GM12878 (cell line): ENCODE data around the gene PCED1A. TPM values are rescaled to one million over a fixed set of nuclear protein-coding genes. Genes with fewer than 3 reads are reported as not detected.

Source experiments
- ATAC-seq: fragments of 200-7000 bp; cut with Tn5 transposase; 3 replicates; pipeline ENCODE4 v1.9.1; 2020; ENCODE audit warnings: mild to moderate bottlenecking, moderate library complexity
- BruUV-seq: library from RNA; stranded (reverse); fragments of 400-500 nt; replicated peaks from 2 replicates; lab custom pipeline; 2021; lab: Mats Ljungman, UMichigan
- CTCF ChIA-PET: fragments of 300-600 bp; sonication (Branson Sonifier 250); formaldehyde crosslinking; extraction: SDS; loops from one replicate; lab custom pipeline; 2021; ENCODE audit warnings: inconsistent platforms; lab: Yijun Ruan, JAX
- POLR2A ChIA-PET: fragments of 350-600 bp; formaldehyde crosslinking; extraction: SDS; loops from one replicate; lab custom pipeline; 2021; ENCODE audit warnings: inconsistent platforms; lab: Charles Lee
- RAD21 ChIA-PET: fragments of 300-600 bp; sonication (Branson Sonifier 250); formaldehyde crosslinking; loops from one replicate; lab custom pipeline; 2023; ENCODE audit warnings: antibody characterized with exemption; ENCODE audit not compliant: unreplicated experiment; lab: Charles Lee
- SMC1A ChIA-PET: fragments of 300-600 bp; sonication (Branson Sonifier 250); formaldehyde crosslinking; loops from one replicate; lab custom pipeline; 2023; ENCODE audit not compliant: unreplicated experiment, uncharacterized antibody; lab: Charles Lee
- DNase-seq: peaks from one replicate; pipeline ENCODE4 v3.0.0-alpha.2; 2011; ENCODE audit warnings: low read depth, low spot score
- FAIRE-seq: peaks from 3 replicates; lab custom pipeline; 2011; peaks lifted over from hg19 to GRCh38; lab: Jason Lieb, UNC
- H2AFZ ChIP-seq: 2 replicates; pipeline ENCODE4 v1.6.0; 2011; ENCODE audit warnings: low read depth, low read length, control low read depth; ENCODE audit not compliant: control insufficient read depth
- H3K27ac ChIP-seq: 2 replicates; pipeline ENCODE4 v1.5.1; 2011; ENCODE audit warnings: control low read depth; ENCODE audit not compliant: control insufficient read depth, insufficient read depth
- H3K27me3 ChIP-seq, 2 experiments: replicated peaks in 1 of 2; 2 replicates each; pipeline versions ENCODE4 v1.6.0 to v1.6.1; 2011; ENCODE audit warnings: low read length in 1 of 2; ENCODE audit not compliant: control insufficient read depth in 2 of 2, insufficient read depth in 2 of 2
- H3K36me3 ChIP-seq, 2 experiments: 2 replicates each; pipeline ENCODE4 v1.5.1; 2011; ENCODE audit warnings: low read length in 1 of 2; ENCODE audit not compliant: control insufficient read depth in 2 of 2, insufficient read depth in 2 of 2
- H3K4me1 ChIP-seq: 2 replicates; pipeline ENCODE4 v1.6.1; 2011; ENCODE audit warnings: mild to moderate bottlenecking, low read length, moderate library complexity, mixed read lengths; ENCODE audit not compliant: control insufficient read depth, insufficient read depth
- H3K4me2 ChIP-seq: 2 replicates; pipeline ENCODE4 v1.6.0; 2011; ENCODE audit warnings: control low read depth; ENCODE audit not compliant: control insufficient read depth, insufficient read depth
- H3K4me3 ChIP-seq: fragments of 200-600 bp; sonication (generic); 2 replicates; pipeline ENCODE4 v1.5.1; 2016
- H3K79me2 ChIP-seq: 2 replicates; pipeline ENCODE4 v1.6.0; 2011; ENCODE audit warnings: low read length; ENCODE audit not compliant: control insufficient read depth, insufficient read depth
- H3K9ac ChIP-seq: 2 replicates; pipeline ENCODE4 v1.8.0; 2011; ENCODE audit warnings: low read length, control low read depth, mixed read lengths; ENCODE audit not compliant: control insufficient read depth, insufficient read depth
- H3K9me3 ChIP-seq: replicated peaks from 3 replicates; pipeline ENCODE4 v1.5.1; 2011; ENCODE audit warnings: mild to moderate bottlenecking, low read length; ENCODE audit not compliant: control insufficient read depth, insufficient read depth
- H4K20me1 ChIP-seq: 2 replicates; pipeline ENCODE4 v1.6.0; 2011; ENCODE audit not compliant: control insufficient read depth, insufficient read depth
- ATF2 ChIP-seq: IDR thresholded peaks from 2 replicates; pipeline ENCODE4 v1.6.1; 2012; ENCODE audit warnings: low read length, inconsistent platforms
- CEBPZ ChIP-seq: fragments of 150-350 bp; IDR thresholded peaks from 2 replicates; pipeline ENCODE4 v1.6.1; 2016; ENCODE audit warnings: low read depth, low read length
- ELK1 ChIP-seq: IDR thresholded peaks from 2 replicates; pipeline ENCODE4 v1.6.1; 2012; ENCODE audit warnings: low read depth, low read length, improper control_type of control experiment
- EZH2 ChIP-seq: IDR thresholded peaks from 2 replicates; pipeline ENCODE4 v1.6.1; 2012; ENCODE audit warnings: low read depth, mild to moderate bottlenecking, control low read depth, inconsistent platforms, low read length, borderline replicate concordance; ENCODE audit not compliant: control insufficient read depth
- HDAC6 ChIP-seq: fragments of 200-600 bp; sonication (generic); IDR thresholded peaks from one replicate; pipeline ENCODE4 v1.8.0; 2017; ENCODE audit warnings: antibody characterized with exemption; ENCODE audit not compliant: unreplicated experiment
- HSF1 ChIP-seq: fragments of 150-350 bp; IDR thresholded peaks from 2 replicates; pipeline ENCODE4 v1.6.1; 2014; ENCODE audit warnings: mild to moderate bottlenecking, low read depth, low read length
- MEF2B ChIP-seq: fragments of 450-650 bp; IDR thresholded peaks from 2 replicates; pipeline ENCODE4 v1.6.1; 2018; ENCODE audit warnings: mild to moderate bottlenecking, moderate library complexity; ENCODE audit not compliant: partially characterized antibody, poor library complexity, severe bottlenecking
- MLLT1 ChIP-seq: fragments of 450-650 bp; IDR thresholded peaks from 2 replicates; pipeline ENCODE4 v1.6.1; 2016; ENCODE audit warnings: mild to moderate bottlenecking
- PAX5 ChIP-seq: IDR thresholded peaks from 2 replicates; pipeline ENCODE4 v1.6.1; 2011; ENCODE audit warnings: low read depth, low read length, borderline replicate concordance
- PKNOX1 ChIP-seq: fragments of 450-650 bp; IDR thresholded peaks from 2 replicates; pipeline ENCODE4 v1.6.1; 2016; ENCODE audit warnings: mild to moderate bottlenecking
- WGBS: methylation state at CpG from one replicate; pipeline ENCODE4 v1.1.6; 2016; ENCODE audit warnings: low lambda C conversion rate; ENCODE audit not compliant: insufficient replicate concordance, insufficient coverage; ENCODE audit errors: missing lambda C conversion rate; 5-methylcytosine and 5-hydroxymethylcytosine counted together
- in situ Hi-C: fragments of 300-500 bp; cut with MboI; formaldehyde crosslinking; loops from 9 replicates; pipeline ENCODE4 v1.14.3; 2018; ENCODE audit warnings: mixed read lengths
- intact Hi-C: fragments of 100-400 bp; cut with micrococcal nuclease; formaldehyde crosslinking; loops from one replicate; pipeline ENCODE4 v1.14.2; 2022; ENCODE audit not compliant: unreplicated experiment
- polyA plus RNA-seq, 11 experiments: library from polyadenylated mRNA; depleted of rRNA in 4 of 11; unstranded in 6 of 11; stranded (reverse) in 5 of 11; fragments of >200 nt; fragmentation: Nextera tagmentation in 4 of 11; fragmentation: Illumina TruSeq in 1 of 11; extraction: Ambion mirVana in 4 of 11; extraction: Trizol in 1 of 11; gene quantifications; 1 replicate in 1 of 11; 2 replicates in 10 of 11; pipeline versions ENCODE4 v1.2.1 to v1.2.3, GENCODE V29; 2011 to 2016; ENCODE audit warnings: inconsistent platforms in 2 of 11, missing spikeins in 2 of 11, low read depth in 1 of 11
- total RNA-seq, 4 experiments: library from RNA; depleted of rRNA in 3 of 4; stranded (reverse); fragments of >200 nt in 3 of 4; fragmentation: Illumina TruSeq in 1 of 4; extraction: Trizol in 1 of 4; gene quantifications; 2 replicates each; pipeline versions ENCODE4 v1.2.1 to v1.2.3, GENCODE V29; 2013 to 2021

Gene PCED1A
- total and polyA plus RNA-seq, 10 of the 15 experiments (the other 5 are each of a cell fraction or from before 2014, with no cell fraction given), result 4.5 to 30.9 (median 12.0) TPM

GRCh38 chr20:2826655-2827054 is 13.8 kb downstream of the PCED1A start (continued):
- TF ChIP-seq CEBPZ, result no peak

- Histone ChIP-seq H3K4me2 (no peak overlapping the region), H3K79me2 (no peaks in the 10 kb centered on the region), H3K27ac (no peak overlapping the region), H4K20me1 (no peaks in the 10 kb centered on the region), H3K4me3 (no peak overlapping the region), H3K9ac (no peak overlapping the region), H3K36me3 (no peaks in the 10 kb centered on the region), H3K27me3 (no peaks in the 10 kb centered on the region), H3K4me1 (no peaks in the 10 kb centered on the region; the same call in 1 of the 2 replicates), H2AFZ (no peak overlapping the region), H3K9me3 (no peaks in the 10 kb centered on the region)
- SMC1A ChIA-PET, result no interaction called here
- RAD21 ChIA-PET, result no interaction called here
- CTCF ChIA-PET, result no interaction called here
- no peak for DNase-seq
- in situ Hi-C loops (no loop called here), intact Hi-C loops (no loop called here)
- no peak for FAIRE-seq
- ATAC-seq, result no peak
- WGBS, result 63% methylated on average over 2 of the region's 2 CpGs
- BruUV-seq, result no TSS peak
- POLR2A ChIA-PET, result no interaction called here
- no peak for TF ChIP-seq HDAC6
- TF ChIP-seq MEF2B, result no peak
- TF ChIP-seq HSF1, result no peak
- no peak for TF ChIP-seq MLLT1
- no peak for TF ChIP-seq PAX5
- TF ChIP-seq EZH2, result no peak
- no peak for TF ChIP-seq ATF2
- TF ChIP-seq PKNOX1, result no peak
- no peak for TF ChIP-seq ELK1
Measured at GRCh38 chr20:2825761-2826160, 14.7 kb downstream of the PCED1A start.
